Epithelial cell of esophagus (primary cell): Measurements from ENCODE around the gene AAGAB.

Experiments used
- DNase-seq: peaks from one replicate; pipeline ENCODE4 v3.0.0; 2010; ENCODE audit warnings: low read depth
- H3K4me3 ChIP-seq: 2 replicates; pipeline ENCODE4 v1.5.1; 2011; ENCODE audit warnings: mild to moderate bottlenecking, low read length, control low read depth
- CTCF ChIP-seq: IDR thresholded peaks from 2 replicates; pipeline ENCODE4 v1.5.1; 2011; ENCODE audit warnings: low read depth, mild to moderate bottlenecking, low read length, control low read depth, inconsistent platforms; ENCODE audit not compliant: insufficient read depth; ENCODE audit errors: missing control alignments

Gene AAGAB

GRCh38 chr15:67281714-67282113 is 27.3 kb upstream of the AAGAB start:
- DNase-seq = no peak
- TF ChIP-seq CTCF = no peak
- no peak overlapping the region for H3K4me3 ChIP-seq

GRCh38 chr15:67280217-67280616 is 25.8 kb upstream of the AAGAB start:
- no peak for TF ChIP-seq CTCF
- DNase-seq = no peak
- no peak overlapping the region for H3K4me3 ChIP-seq

GRCh38 chr15:67276666-67277065 is 22.2 kb upstream of the AAGAB start:
- no peak for DNase-seq
- no peak for TF ChIP-seq CTCF
- no peak overlapping the region for H3K4me3 ChIP-seq

- H3K4me3 ChIP-seq = no peak overlapping the region
- TF ChIP-seq CTCF = no peak
- DNase-seq = no peak
Measured at GRCh38 chr15:67274236-67274635, 19.8 kb upstream of the AAGAB start.

- no peak for DNase-seq
- H3K4me3 ChIP-seq = no peak overlapping the region
- TF ChIP-seq CTCF = no peak
Measured at GRCh38 chr15:67267951-67268941, 13.8 kb upstream of the AAGAB start.

- no peak for TF ChIP-seq CTCF
- no peak for DNase-seq
Measured at GRCh38 chr15:67267440-67267839, 13.0 kb upstream of the AAGAB start.

More at GRCh38 chr15:67267440-67267839, 13.0 kb upstream of the AAGAB start:
- no peak overlapping the region for H3K4me3 ChIP-seq
